ENCODE data around the gene CAPN10. TPM values are rescaled to one million over a fixed set of nuclear protein-coding genes. Genes with fewer than 3 reads are reported as not detected.
A peak's percentile ranks its signal among the peaks of the same experiment; 100 is the strongest.

Gene CAPN10
- total RNA-seq, 1 experiment from 2014 or later = 47.4 TPM

- no peak for TF ChIP-seq CTCF (conservative IDR thresholded peaks at IDR 0.05)
- H4K20me1 ChIP-seq (ENCODE audit: control insufficient read depth, insufficient read depth, insufficient read length) = no peaks in the 10 kb centered on the region
- no peak overlapping the region for H3K56ac ChIP-seq (ENCODE audit: insufficient read length, low read depth, low read length)
- H3K4ac ChIP-seq (ENCODE audit: low read depth, low read length) = no peak overlapping the region
- H3K4me1 ChIP-seq (ENCODE audit: insufficient read depth, low read length) = no peaks in the 10 kb centered on the region
- Mint-ChIP-seq H3K4me3 (peak overlapping the region; percentile 44 to 76), H3K36me3 (ENCODE audit: insufficient read depth in 1 of 3, low read depth in 3 of 3) (peaks cover 0 to 8% (median 0%) of the 10 kb centered on the region in 3 experiments; a peak in 2 of 7 replicates), H3K9me3 (no peaks in the 10 kb centered on the region; a peak in 1 of 5 replicates), H3K4me1 (peaks cover 20 to 23% of the 10 kb centered on the region in 2 experiments), H3K27me3 (ENCODE audit: low read depth) (peaks cover 21% of the 10 kb centered on the region), H3K27ac (no peak overlapping the region; a peak in 1 of 7 replicates)
- no peak overlapping the region for H4K91ac ChIP-seq (ENCODE audit: insufficient read length, low read depth, low read length)
- no peak overlapping the region for H2AK5ac ChIP-seq (ENCODE audit: insufficient read length, low read length)
- H3T11ph ChIP-seq (ENCODE audit: low read length) = no peak overlapping the region
- no peak overlapping the region for H4K5ac ChIP-seq (ENCODE audit: insufficient read length, low read depth, low read length)
- H2BK20ac ChIP-seq (ENCODE audit: low read depth, low read length, poor library complexity, severe bottlenecking) = no peak overlapping the region
- H3K79me2 ChIP-seq (ENCODE audit: insufficient read depth, low read length) = no peaks in the 10 kb centered on the region
- H3K23me2 ChIP-seq (ENCODE audit: insufficient read length, low read depth, low read length, poor library complexity, severe bottlenecking) = peaks cover 3% of the 10 kb centered on the region
- H3K9me3 ChIP-seq (ENCODE audit: control insufficient read depth, low read depth, low read length) = no peaks in the 10 kb centered on the region
- no peak overlapping the region for H2AFZ ChIP-seq (ENCODE audit: low read length)
- no peak overlapping the region for H3K4me2 ChIP-seq (ENCODE audit: insufficient read depth, insufficient read length, low read length)
- H2BK5ac ChIP-seq (ENCODE audit: insufficient read length, low read length) = no peak overlapping the region
- no peak overlapping the region for H2BK12ac ChIP-seq (ENCODE audit: insufficient read length, low read depth, low read length)
- H3K14ac ChIP-seq (ENCODE audit: insufficient read depth, low read length) = peak overlapping the region; percentile 52; the same call in 1 of the 2 replicates
- no peak overlapping the region for H3K23ac ChIP-seq (ENCODE audit: insufficient read length, low read depth, low read length)
- no peak overlapping the region for H3K27ac ChIP-seq (ENCODE audit: insufficient read length, low read depth, low read length)
- no CpG with 5 or more reads among the region's 18 CpGs for WGBS (ENCODE audit: extremely low coverage, insufficient read length, low lambda C conversion rate)
- H3K18ac ChIP-seq (ENCODE audit: insufficient read length, low read depth, low read length) = peak overlapping the region; percentile 63
- no peaks in the 10 kb centered on the region for H3K79me1 ChIP-seq (ENCODE audit: insufficient read depth, low read depth, low read length, poor library complexity, severe bottlenecking)
- DNase-seq = no peak
- H2BK15ac ChIP-seq (ENCODE audit: low read depth, low read length) = no peak overlapping the region
- H3K9ac ChIP-seq (ENCODE audit: extremely low read depth, insufficient read length, low read length) = no peak overlapping the region
- peaks cover 5% of the 10 kb centered on the region; the same call in 1 of the 2 replicates for H3K27me3 ChIP-seq (ENCODE audit: insufficient read depth, low read length)
- no peak overlapping the region for H4K8ac ChIP-seq (replicated peaks; ENCODE audit: insufficient read length, low read depth, low read length)
- H2BK120ac ChIP-seq (ENCODE audit: low read depth, low read length, poor library complexity, severe bottlenecking) = no peak overlapping the region
Observed at GRCh38 chr2:240558236-240558761, 28.2 kb upstream of the CAPN10 start.
